Choroid plexus epithelial cell (primary cell): ENCODE measurements around the gene PCDHGB5.
A peak's percentile ranks its signal among the peaks of the same experiment; 100 is the strongest.

Source experiments
- DNase-seq: peaks from one replicate; pipeline ENCODE4 v3.0.0-alpha.2; 2010; ENCODE audit warnings: low read depth
- H3K4me3 ChIP-seq: 2 replicates; pipeline ENCODE4 v1.5.1; 2011; ENCODE audit warnings: low read depth, mild to moderate bottlenecking, control low read depth, low read length, moderate library complexity
- CTCF ChIP-seq: conservative IDR thresholded peaks from 2 replicates; pipeline ENCODE4 v1.5.1; 2011; ENCODE audit warnings: low read depth, mild to moderate bottlenecking, control low read depth, inconsistent platforms, low read length, moderate library complexity

Gene PCDHGB5

GRCh38 chr5:141397756-141398551 is at the start of gene PCDHGB5:
Gene PCDHGB5, plus strand, starts transcription at chr5:141397947. Its CDS starts 181 bp downstream, at chr5:141398128.
- TF ChIP-seq CTCF: peak; percentile 67
- H3K4me3 ChIP-seq: peak within 1 kb of the TSS; percentile 49
- DNase-seq: peak; percentile 68

- TF ChIP-seq CTCF: peak; percentile 51
- peak within 1 kb of the TSS; percentile 9 for H3K4me3 ChIP-seq
- DNase-seq: peak; percentile 47
These were observed 47.7 kb upstream of the PCDHGB5 start, which contains the start of gene PCDHGB1 for GRCh38 chr5:141349917-141350619. Gene PCDHGB1, plus strand, starts transcription at chr5:141350099. Its CDS starts 162 bp downstream, at chr5:141350261.

GRCh38 chr5:141351591-141351990 is 46.2 kb upstream of the PCDHGB5 start:
- no peak overlapping the region for H3K4me3 ChIP-seq
- DNase-seq: no peak
- TF ChIP-seq CTCF: no peak

- no peak for DNase-seq
- H3K4me3 ChIP-seq: peak within 1 kb of the TSS; percentile 39
- peak; percentile 43 for TF ChIP-seq CTCF
These were observed 42.8 kb upstream of the PCDHGB5 start, which contains the start of gene PCDHGA4 for GRCh38 chr5:141354900-141355469. Gene PCDHGA4, plus strand, starts transcription at chr5:141355021. Its CDS starts 87 bp downstream, at chr5:141355108.

- no peak overlapping the region for H3K4me3 ChIP-seq
- TF ChIP-seq CTCF: no peak
- DNase-seq: no peak
These were observed 42.1 kb upstream of the PCDHGB5 start for GRCh38 chr5:141355641-141356040.

GRCh38 chr5:141356133-141356532 is 41.6 kb upstream of the PCDHGB5 start:
- no peak for DNase-seq
- no peak overlapping the region for H3K4me3 ChIP-seq
- TF ChIP-seq CTCF: no peak
